ENCODE data around the gene HOATZ. TPM values are rescaled to one million over a fixed set of nuclear protein-coding genes. Genes with fewer than 3 reads are reported as not detected.

HOATZ gene
- total RNA-seq, 6 experiments from 2014 or later = not detected

GRCh38 chr11:111570796-111571195 is 56.2 kb downstream of the HOATZ start:
- TF ChIP-seq, protein P1, sequence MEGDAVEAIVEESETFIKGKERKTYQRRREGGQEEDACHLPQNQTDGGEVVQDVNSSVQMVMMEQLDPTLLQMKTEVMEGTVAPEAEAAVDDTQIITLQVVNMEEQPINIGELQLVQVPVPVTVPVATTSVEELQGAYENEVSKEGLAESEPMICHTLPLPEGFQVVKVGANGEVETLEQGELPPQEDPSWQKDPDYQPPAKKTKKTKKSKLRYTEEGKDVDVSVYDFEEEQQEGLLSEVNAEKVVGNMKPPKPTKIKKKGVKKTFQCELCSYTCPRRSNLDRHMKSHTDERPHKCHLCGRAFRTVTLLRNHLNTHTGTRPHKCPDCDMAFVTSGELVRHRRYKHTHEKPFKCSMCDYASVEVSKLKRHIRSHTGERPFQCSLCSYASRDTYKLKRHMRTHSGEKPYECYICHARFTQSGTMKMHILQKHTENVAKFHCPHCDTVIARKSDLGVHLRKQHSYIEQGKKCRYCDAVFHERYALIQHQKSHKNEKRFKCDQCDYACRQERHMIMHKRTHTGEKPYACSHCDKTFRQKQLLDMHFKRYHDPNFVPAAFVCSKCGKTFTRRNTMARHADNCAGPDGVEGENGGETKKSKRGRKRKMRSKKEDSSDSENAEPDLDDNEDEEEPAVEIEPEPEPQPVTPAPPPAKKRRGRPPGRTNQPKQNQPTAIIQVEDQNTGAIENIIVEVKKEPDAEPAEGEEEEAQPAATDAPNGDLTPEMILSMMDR (IDR thresholded peaks at IDR 0.05) = no peak
- H3K4me1 Mint-ChIP-seq (ENCODE audit: low read depth) = peaks cover 63% of the 10 kb centered on the region
- H3K27ac Mint-ChIP-seq = 0 out of 2 replicates have a peak overlapping the region, but pooled peaks have one; percentile 0
- no peaks in the 10 kb centered on the region for H3K36me3 Mint-ChIP-seq (ENCODE audit: low read depth)
- H3K4me3 Mint-ChIP-seq = no peak overlapping the region
- no peaks in the 10 kb centered on the region for H3K9me3 Mint-ChIP-seq
- peak; percentile 43 for DNase-seq
- H3K27me3 Mint-ChIP-seq (ENCODE audit: insufficient read depth) = peaks cover 6% of the 10 kb centered on the region

DNA sequence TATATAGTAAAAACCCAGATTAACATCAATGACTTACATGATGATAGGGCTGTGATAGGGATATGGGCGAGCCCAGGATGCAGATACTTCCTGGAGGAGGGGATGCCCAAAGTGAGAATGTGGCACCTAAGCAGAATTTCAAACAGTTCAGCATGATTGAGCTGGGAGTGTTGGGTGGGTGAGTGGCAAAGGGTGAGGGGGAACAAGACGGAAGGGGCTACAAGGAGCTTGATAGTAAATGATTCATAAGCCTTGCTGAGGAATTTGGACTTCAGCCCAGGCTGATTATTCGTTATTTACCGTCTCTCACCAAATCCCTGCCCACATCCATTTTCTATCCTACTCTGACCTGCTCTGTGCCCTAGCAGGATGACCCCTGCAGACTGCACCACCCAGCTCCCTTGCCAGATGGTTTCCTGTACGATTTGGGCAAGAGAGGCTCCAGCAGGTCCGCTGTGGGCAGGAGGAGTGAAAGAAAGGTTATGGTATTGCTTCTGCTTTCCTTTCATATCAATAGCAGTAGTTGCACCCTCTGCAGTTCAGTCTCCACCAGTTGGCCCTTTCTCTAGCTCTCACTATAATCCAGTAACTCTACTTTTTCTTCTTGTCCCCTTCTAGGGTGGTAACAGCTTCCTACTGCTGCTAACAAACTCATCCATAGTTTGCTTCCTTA is 57.4 kb downstream of the HOATZ start:
- Mint-ChIP-seq H3K4me1 (ENCODE audit: low read depth) (peaks cover 51% of the 10 kb centered on the region), H3K36me3 (ENCODE audit: low read depth) (no peaks in the 10 kb centered on the region), H3K9me3 (no peaks in the 10 kb centered on the region), H3K27ac (no peak overlapping the region), H3K27me3 (ENCODE audit: insufficient read depth) (peaks cover 3% of the 10 kb centered on the region; the same call in 1 of the 2 replicates), H3K4me3 (no peak overlapping the region)
- DNase-seq = no peak
- TF ChIP-seq, protein P1 (IDR thresholded peaks at IDR 0.05) = no peak

DNA sequence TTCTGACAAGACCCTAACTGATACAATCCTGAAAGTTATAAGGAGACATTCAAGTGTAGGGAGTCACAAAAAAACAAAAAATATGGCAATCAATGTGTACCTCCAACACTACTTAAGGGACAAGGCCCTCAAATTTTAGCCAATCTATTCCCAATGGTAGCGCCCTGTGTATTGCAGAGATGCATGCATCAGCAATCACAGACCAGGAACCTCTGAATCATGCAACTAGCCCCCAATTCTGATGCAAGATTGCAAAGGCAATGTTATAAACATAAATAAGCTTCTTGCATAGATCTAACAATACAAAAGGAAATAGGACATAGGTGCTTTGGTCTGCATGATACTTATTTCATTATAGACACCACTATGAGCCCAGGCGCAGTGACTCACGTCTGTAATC is 58.0 kb downstream of the HOATZ start:
- Mint-ChIP-seq H3K36me3 (ENCODE audit: low read depth) (no peaks in the 10 kb centered on the region), H3K9me3 (no peaks in the 10 kb centered on the region), H3K27me3 (ENCODE audit: insufficient read depth) (peaks cover 5% of the 10 kb centered on the region; the same call in 1 of the 2 replicates), H3K4me1 (ENCODE audit: low read depth) (peaks cover 50% of the 10 kb centered on the region), H3K27ac (no peak overlapping the region), H3K4me3 (no peak overlapping the region)
- DNase-seq = no peak
- TF ChIP-seq, protein P1 (IDR thresholded peaks at IDR 0.05) = no peak

GRCh38 chr11:111573821-111574249 is 59.3 kb downstream of the HOATZ start:
- TF ChIP-seq, protein P1 (IDR thresholded peaks at IDR 0.05) = no peak
- DNase-seq = no peak
- H3K27me3 Mint-ChIP-seq (ENCODE audit: insufficient read depth) = 0 out of 2 replicates have a peak, but pooled peaks cover 2% of the 10 kb centered on the region
- no peak overlapping the region for H3K4me3 Mint-ChIP-seq
- H3K9me3 Mint-ChIP-seq = no peaks in the 10 kb centered on the region
- no peaks in the 10 kb centered on the region for H3K36me3 Mint-ChIP-seq (ENCODE audit: low read depth)
- H3K4me1 Mint-ChIP-seq (ENCODE audit: low read depth) = peaks cover 50% of the 10 kb centered on the region
- no peak overlapping the region for H3K27ac Mint-ChIP-seq

GRCh38 chr11:111574373-111575225 is 60.0 kb downstream of the HOATZ start:
- no peak for DNase-seq
- H3K27ac Mint-ChIP-seq = no peak overlapping the region
- no peaks in the 10 kb centered on the region for H3K9me3 Mint-ChIP-seq
- 0 out of 2 replicates have a peak, but pooled peaks cover 2% of the 10 kb centered on the region for H3K27me3 Mint-ChIP-seq (ENCODE audit: insufficient read depth)
- TF ChIP-seq, protein P1 (IDR thresholded peaks at IDR 0.05) = no peak
- no peaks in the 10 kb centered on the region for H3K36me3 Mint-ChIP-seq (ENCODE audit: low read depth)
- H3K4me1 Mint-ChIP-seq (ENCODE audit: low read depth) = peaks cover 50% of the 10 kb centered on the region
- H3K4me3 Mint-ChIP-seq = peak overlapping the region; percentile 11; the same call in 1 of the 2 replicates

Measured in HFFc6 (cell line).